H9 (cell line): ENCODE results near the gene MATN1. TPM values are rescaled to one million over a fixed set of nuclear protein-coding genes. Genes with fewer than 3 reads are reported as not detected.
A peak's percentile ranks its signal among the peaks of the same experiment; 100 is the strongest.

Source experiments
- DNase-seq: peaks from one replicate; pipeline ENCODE4 v3.0.0-alpha.2; 2017
- H2AFZ ChIP-seq: one replicate; pipeline ENCODE4 v1.6.1; 2013; ENCODE audit warnings: mild to moderate bottlenecking, low read length, control low read depth, moderate library complexity
- H2AK5ac ChIP-seq: 2 replicates; pipeline ENCODE4 v1.6.1; 2013; ENCODE audit warnings: low read length, control low read depth, mixed read lengths; ENCODE audit not compliant: insufficient read length
- H2BK120ac ChIP-seq: one replicate; pipeline ENCODE4 v1.6.1; 2013; ENCODE audit warnings: low read depth, mild to moderate bottlenecking, low read length, control low read depth, inconsistent platforms; ENCODE audit not compliant: poor library complexity, severe bottlenecking
- H2BK12ac ChIP-seq: 2 replicates; pipeline ENCODE4 v1.6.1; 2013; ENCODE audit warnings: low read length, control low read depth, mixed read lengths, low read depth; ENCODE audit not compliant: insufficient read length
- H2BK15ac ChIP-seq: 2 replicates; pipeline ENCODE4 v1.6.1; 2013; ENCODE audit warnings: low read depth, low read length, control low read depth
- H2BK20ac ChIP-seq: one replicate; pipeline ENCODE4 v1.6.1; 2013; ENCODE audit warnings: low read depth, mild to moderate bottlenecking, low read length, control low read depth, inconsistent platforms; ENCODE audit not compliant: poor library complexity, severe bottlenecking
- H2BK5ac ChIP-seq: 2 replicates; pipeline ENCODE4 v1.6.1; 2013; ENCODE audit warnings: low read length, control low read depth, mixed read lengths; ENCODE audit not compliant: insufficient read length
- H3K14ac ChIP-seq: 2 replicates; pipeline ENCODE4 v1.6.1; 2013; ENCODE audit warnings: low read length, control low read depth; ENCODE audit not compliant: insufficient read depth
- H3K18ac ChIP-seq: 2 replicates; pipeline ENCODE4 v1.6.1; 2013; ENCODE audit warnings: low read depth, mild to moderate bottlenecking, mixed read lengths, low read length, control low read depth; ENCODE audit not compliant: insufficient read length
- H3K23ac ChIP-seq: 2 replicates; pipeline ENCODE4 v1.6.1; 2013; ENCODE audit warnings: low read length, control low read depth, mixed read lengths, low read depth; ENCODE audit not compliant: insufficient read length
- H3K23me2 ChIP-seq: 2 replicates; pipeline ENCODE4 v1.6.1; 2013; ENCODE audit warnings: low read depth, mild to moderate bottlenecking, mixed read lengths, low read length, control low read depth; ENCODE audit not compliant: insufficient read length, poor library complexity, severe bottlenecking
- H3K27ac ChIP-seq: 2 replicates; pipeline ENCODE4 v1.5.1; 2013; ENCODE audit warnings: low read length, control low read depth, mixed read lengths, low read depth; ENCODE audit not compliant: insufficient read length
- H3K27me3 ChIP-seq: 2 replicates; pipeline ENCODE4 v1.6.1; 2013; ENCODE audit warnings: low read length, control low read depth, inconsistent platforms; ENCODE audit not compliant: insufficient read depth
- H3K4ac ChIP-seq: 2 replicates; pipeline ENCODE4 v1.6.1; 2013; ENCODE audit warnings: low read depth, mild to moderate bottlenecking, control low read depth, inconsistent platforms, low read length, moderate library complexity
- H3K4me1 ChIP-seq: 2 replicates; pipeline ENCODE4 v1.6.1; 2013; ENCODE audit warnings: low read length, control low read depth, inconsistent platforms; ENCODE audit not compliant: insufficient read depth
- H3K4me2 ChIP-seq: 2 replicates; pipeline ENCODE4 v1.6.1; 2013; ENCODE audit warnings: low read length, control low read depth, mixed read lengths; ENCODE audit not compliant: insufficient read length, insufficient read depth
- H3K56ac ChIP-seq: 2 replicates; pipeline ENCODE4 v1.6.1; 2013; ENCODE audit warnings: low read depth, mild to moderate bottlenecking, mixed read lengths, low read length, control low read depth; ENCODE audit not compliant: insufficient read length
- H3K79me1 ChIP-seq: 2 replicates; pipeline ENCODE4 v1.6.1; 2013; ENCODE audit warnings: low read depth, mild to moderate bottlenecking, moderate library complexity, low read length, control low read depth, inconsistent platforms; ENCODE audit not compliant: insufficient read depth, poor library complexity, severe bottlenecking
- H3K79me2 ChIP-seq: 2 replicates; pipeline ENCODE4 v1.6.1; 2013; ENCODE audit warnings: low read length, control low read depth, inconsistent platforms; ENCODE audit not compliant: insufficient read depth
- H3K9ac ChIP-seq: 2 replicates; pipeline ENCODE4 v1.6.1; 2013; ENCODE audit warnings: low read length, control low read depth, mixed read lengths; ENCODE audit not compliant: insufficient read length; ENCODE audit errors: extremely low read depth
- H3K9me3 ChIP-seq: one replicate; pipeline ENCODE4 v1.6.1; 2013; ENCODE audit warnings: low read depth, low read length, inconsistent platforms; ENCODE audit not compliant: control insufficient read depth
- H3T11ph ChIP-seq: one replicate; pipeline ENCODE4 v1.6.1; 2013; ENCODE audit warnings: mild to moderate bottlenecking, low read length, control low read depth, inconsistent platforms
- H4K20me1 ChIP-seq: one replicate; pipeline ENCODE4 v1.6.1; 2013; ENCODE audit not compliant: control insufficient read depth, insufficient read length, insufficient read depth
- H4K5ac ChIP-seq: 2 replicates; pipeline ENCODE4 v1.6.1; 2013; ENCODE audit warnings: low read depth, mild to moderate bottlenecking, mixed read lengths, low read length, control low read depth; ENCODE audit not compliant: insufficient read length
- H4K8ac ChIP-seq: replicated peaks from 2 replicates; pipeline ENCODE4 v1.6.1; 2013; ENCODE audit warnings: low read length, control low read depth, mixed read lengths, low read depth; ENCODE audit not compliant: insufficient read length
- H4K91ac ChIP-seq: 2 replicates; pipeline ENCODE4 v1.6.1; 2013; ENCODE audit warnings: low read depth, mild to moderate bottlenecking, moderate library complexity, mixed read lengths, low read length, control low read depth; ENCODE audit not compliant: insufficient read length
- H3K27ac Mint-ChIP-seq, 3 experiments: 2 replicates in 2 of 3; 3 replicates in 1 of 3; pipeline ENCODE4 v1.8.0; 2020 to 2021; ENCODE audit warnings: mixed read lengths in 3 of 3, mild to moderate bottlenecking in 1 of 3, moderate library complexity in 1 of 3
- H3K27me3 Mint-ChIP-seq: 2 replicates; pipeline ENCODE4 v1.8.0; 2021; ENCODE audit warnings: low read depth, mild to moderate bottlenecking, moderate library complexity, mixed read lengths
- H3K36me3 Mint-ChIP-seq, 3 experiments: 2 replicates in 2 of 3; 3 replicates in 1 of 3; pipeline ENCODE4 v1.8.0; 2020 to 2021; ENCODE audit warnings: low read depth in 3 of 3, mixed read lengths in 3 of 3; ENCODE audit not compliant: insufficient read depth in 1 of 3
- H3K4me1 Mint-ChIP-seq, 2 experiments: 2 replicates each; pipeline ENCODE4 v1.8.0; 2020; ENCODE audit warnings: mixed read lengths in 2 of 2
- H3K4me3 Mint-ChIP-seq, 2 experiments: 2 replicates in 1 of 2; 3 replicates in 1 of 2; pipeline ENCODE4 v1.8.0; 2020 to 2021; ENCODE audit warnings: mild to moderate bottlenecking in 2 of 2, mixed read lengths in 2 of 2, moderate library complexity in 1 of 2
- H3K9me3 Mint-ChIP-seq, 2 experiments: 2 replicates in 1 of 2; 3 replicates in 1 of 2; pipeline ENCODE4 v1.8.0; 2020; ENCODE audit warnings: mild to moderate bottlenecking in 2 of 2, mixed read lengths in 2 of 2, moderate library complexity in 1 of 2
- CTCF ChIP-seq: fragments of 200-600 bp; sonication (generic); conservative IDR thresholded peaks from 3 replicates; pipeline ENCODE4 v1.8.0; 2021; ENCODE audit warnings: antibody characterized with exemption, mild to moderate bottlenecking
- WGBS: extraction: QIAGEN DNeasy Blood & Tissue Kit; methylation state at CpG from one replicate; pipeline ENCODE4 v1.1.7; 2013; ENCODE audit warnings: missing lambda C conversion rate, low lambda C conversion rate, mixed read lengths; ENCODE audit not compliant: insufficient read length; ENCODE audit errors: extremely low coverage; 5-methylcytosine and 5-hydroxymethylcytosine counted together
- total RNA-seq: library from RNA; stranded (reverse); gene quantifications from 2 replicates; pipeline ENCODE4 v1.2.1, GENCODE V29; 2021

The MATN1 gene
- total RNA-seq, 1 experiment from 2014 or later = not detected

GRCh38 chr1:30763651-30764248, 40.4 kb upstream of the MATN1 start:
- H4K91ac ChIP-seq = no peak overlapping the region
- no peak overlapping the region for H3T11ph ChIP-seq
- H3K9me3 Mint-ChIP-seq = peaks cover 0 to 4% of the 10 kb centered on the region in 2 experiments; a peak in 3 of 5 replicates
- H3K9ac ChIP-seq = no peak overlapping the region
- no peak for TF ChIP-seq CTCF
- H3K4me3 Mint-ChIP-seq = no peak overlapping the region
- no peak overlapping the region for H3K56ac ChIP-seq
- H3K27me3 ChIP-seq = no peaks in the 10 kb centered on the region; the same call in 1 of the 2 replicates
- H2AFZ ChIP-seq = no peak overlapping the region
- no peak overlapping the region for H2BK15ac ChIP-seq
- no peaks in the 10 kb centered on the region for H3K9me3 ChIP-seq
- H3K23ac ChIP-seq = no peak overlapping the region
- no CpG with 5 or more reads among the region's 10 CpGs for WGBS
- H2BK20ac ChIP-seq = no peak overlapping the region
- no peak overlapping the region for H3K18ac ChIP-seq
- no peak overlapping the region for H3K14ac ChIP-seq
- H4K20me1 ChIP-seq = no peaks in the 10 kb centered on the region
- peaks cover 19 to 26% of the 10 kb centered on the region in 2 experiments for H3K4me1 Mint-ChIP-seq
- no peak overlapping the region for H3K27ac ChIP-seq
- peaks cover 0 to 5% (median 0%) of the 10 kb centered on the region in 3 experiments; a peak in 1 of 7 replicates for H3K36me3 Mint-ChIP-seq
- H3K4me2 ChIP-seq = no peak overlapping the region
- H2AK5ac ChIP-seq = no peak overlapping the region
- no peak overlapping the region for H2BK12ac ChIP-seq
- H3K27ac Mint-ChIP-seq = peak overlapping the region in 1 of 3 experiments; percentile 86; a peak in 2 of 7 replicates
- H2BK5ac ChIP-seq = no peak overlapping the region
- no peak overlapping the region for H4K8ac ChIP-seq
- no peaks in the 10 kb centered on the region for H3K79me2 ChIP-seq
- no peak overlapping the region for H2BK120ac ChIP-seq
- H3K4ac ChIP-seq = no peak overlapping the region
- DNase-seq = no peak
- no peaks in the 10 kb centered on the region for H3K4me1 ChIP-seq
- no peaks in the 10 kb centered on the region for H3K23me2 ChIP-seq
- no peak overlapping the region for H4K5ac ChIP-seq
- peaks cover 4% of the 10 kb centered on the region for H3K27me3 Mint-ChIP-seq
- no peaks in the 10 kb centered on the region for H3K79me1 ChIP-seq
